Stimulated activated CD8-positive, alpha-beta memory T cell treated with anti-CD3 and anti-CD28 coated beads, Interleukin-7, amount 100 ng/mL, for 1 hour (primary cell): ENCODE measurements around the gene CDK15.
"Not testable (repeated sequence)": the region's sequence is repeated elsewhere in the genome, so short reads cannot be mapped to it uniquely, and the experiment has no call there.

Source experiments
- DNase-seq, 2 donors: peaks; one replicate each; pipeline ENCODE4 v3.0.0-alpha.2; 2020; ENCODE audit warnings: low read depth in 2 of 2

The CDK15 gene

DNA sequence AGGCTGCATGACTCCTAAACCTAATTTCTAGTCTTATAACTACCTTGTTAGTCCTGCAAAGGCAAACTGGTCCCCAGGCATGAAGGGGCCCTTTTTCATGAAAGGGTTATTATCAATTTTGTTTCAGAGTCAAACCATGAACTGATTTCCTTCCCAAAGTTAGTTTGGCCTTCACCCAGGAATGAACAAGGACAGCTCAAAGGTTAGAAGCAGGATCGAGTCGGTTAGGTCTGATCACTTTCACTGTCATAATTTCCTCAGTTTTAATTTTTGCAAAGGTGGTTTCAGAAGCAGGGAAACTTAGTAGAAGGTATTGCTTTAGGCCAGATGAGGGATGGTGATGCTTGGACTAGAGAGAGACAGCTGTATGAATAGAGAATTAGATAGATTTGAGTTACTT lies 16.9 kb upstream of the CDK15 start:
- DNase-seq: no peak

DNA sequence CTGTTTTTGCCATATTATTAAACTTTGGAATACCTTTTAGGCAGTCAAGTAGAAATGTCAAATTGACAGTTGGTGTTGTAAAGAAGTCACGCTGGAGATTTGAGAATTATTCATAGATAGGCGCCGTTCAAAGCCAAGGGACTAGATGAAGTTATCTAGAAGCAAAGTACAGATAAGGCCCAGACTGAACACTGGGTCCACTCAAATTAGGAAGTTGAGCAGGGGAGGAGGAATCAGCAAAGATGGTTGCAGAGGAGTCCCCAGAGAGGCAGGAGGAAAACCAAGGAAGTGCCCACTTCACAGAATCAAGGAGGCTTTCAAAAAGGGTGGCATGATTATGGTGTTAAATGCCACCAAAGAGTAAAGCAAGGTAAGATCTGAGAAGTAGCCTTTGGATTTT lies 16.0 kb upstream of the CDK15 start:
- no peak for DNase-seq

DNA sequence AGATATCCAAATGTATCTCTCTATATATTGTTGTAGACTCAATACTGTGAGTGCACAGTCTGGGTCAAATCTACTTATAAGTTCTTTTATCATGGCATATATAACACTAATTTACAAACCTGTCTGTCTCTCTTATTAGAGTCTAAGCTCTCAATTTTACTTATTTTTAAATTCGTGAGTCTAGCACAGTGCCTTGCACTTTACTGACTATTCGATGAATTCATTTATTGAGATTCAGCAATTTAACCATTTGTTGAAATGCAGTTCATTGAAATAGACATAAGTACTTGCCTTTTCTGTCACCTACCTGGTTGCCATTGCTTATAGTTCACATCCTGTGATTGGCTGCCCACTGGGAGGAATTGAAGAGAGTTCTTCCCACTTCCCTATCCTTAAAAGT lies 15.3 kb upstream of the CDK15 start:
- DNase-seq: no peak

DNA sequence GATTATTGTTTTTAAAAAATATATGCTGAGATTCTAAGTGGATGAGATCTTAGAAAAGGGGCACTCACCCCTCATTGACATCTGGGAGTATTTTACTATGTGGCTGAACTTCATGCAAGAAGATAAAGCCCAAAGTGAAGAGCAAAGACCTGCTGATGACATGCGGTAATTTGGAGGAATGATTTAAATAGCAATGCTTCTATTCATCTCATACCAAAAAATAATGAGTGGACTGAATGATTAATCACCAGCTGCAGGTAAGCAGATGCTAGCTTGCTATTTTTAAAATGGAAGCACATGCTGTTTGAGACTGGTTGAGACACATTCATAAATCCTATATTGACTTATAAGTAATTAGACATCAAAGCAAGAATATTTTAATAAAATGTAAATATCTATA lies 12.7 kb upstream of the CDK15 start:
- no peak for DNase-seq

DNA sequence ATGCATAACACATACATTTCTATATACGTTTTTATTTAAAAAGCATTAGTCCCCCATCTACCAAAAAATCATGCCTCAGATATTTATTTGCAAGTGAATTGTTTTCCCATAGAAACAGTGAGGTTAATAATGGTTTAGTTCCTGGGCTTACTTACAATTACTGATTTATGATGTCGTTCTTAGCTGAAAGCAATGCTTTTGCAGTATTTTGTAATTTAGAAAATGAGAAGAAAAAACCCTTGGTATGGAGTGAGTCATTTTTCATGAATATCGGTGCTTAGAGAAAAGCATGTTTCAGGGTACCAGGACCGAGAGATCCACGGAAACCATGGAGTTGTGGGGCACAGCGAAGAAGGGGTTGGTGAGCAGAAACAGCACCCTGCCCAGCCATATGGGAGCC lies 12.0 kb upstream of the CDK15 start:
- no peak for DNase-seq

DNA sequence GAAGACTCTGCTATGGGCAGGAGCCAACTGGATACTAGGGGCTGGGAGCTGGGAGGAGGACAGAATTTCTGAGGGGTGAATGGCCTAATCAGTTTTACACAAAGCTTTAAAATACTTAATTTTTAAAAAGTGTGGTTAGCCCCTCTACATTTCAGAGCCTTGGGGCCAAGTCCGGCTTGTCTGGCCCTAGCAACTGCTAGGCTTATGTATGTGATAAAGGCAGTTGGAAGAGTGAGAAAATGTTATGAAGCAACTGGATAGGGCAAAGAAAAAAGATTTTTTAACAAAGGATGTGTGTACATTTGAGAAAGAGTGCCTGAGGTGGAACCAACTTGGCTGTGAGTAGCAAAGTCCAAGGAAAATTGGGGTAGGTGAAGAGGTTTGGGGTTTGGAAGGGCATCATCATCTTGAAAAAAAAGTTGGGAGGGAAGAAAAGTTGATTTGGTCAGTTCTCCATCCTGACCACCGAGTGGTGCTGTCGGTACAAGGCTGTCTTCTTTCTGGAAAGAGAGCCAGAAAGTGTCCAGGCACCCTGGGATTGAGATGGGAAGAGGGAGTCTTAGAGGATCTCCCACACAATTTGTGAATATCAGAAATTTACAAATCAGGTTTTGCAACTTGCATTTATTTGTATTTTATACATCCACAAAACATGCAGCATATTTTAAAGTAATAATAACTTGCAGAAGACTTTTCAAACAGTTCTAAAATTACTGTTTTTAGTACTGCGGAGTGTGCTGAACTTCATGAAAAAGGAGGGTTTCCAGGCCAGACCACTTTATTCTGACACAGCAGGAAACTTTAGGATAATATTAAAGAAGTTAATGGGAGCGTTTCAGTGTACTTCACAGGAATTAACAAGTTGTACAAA lies 10.5 kb upstream of the CDK15 start:
- no peak for DNase-seq

DNA sequence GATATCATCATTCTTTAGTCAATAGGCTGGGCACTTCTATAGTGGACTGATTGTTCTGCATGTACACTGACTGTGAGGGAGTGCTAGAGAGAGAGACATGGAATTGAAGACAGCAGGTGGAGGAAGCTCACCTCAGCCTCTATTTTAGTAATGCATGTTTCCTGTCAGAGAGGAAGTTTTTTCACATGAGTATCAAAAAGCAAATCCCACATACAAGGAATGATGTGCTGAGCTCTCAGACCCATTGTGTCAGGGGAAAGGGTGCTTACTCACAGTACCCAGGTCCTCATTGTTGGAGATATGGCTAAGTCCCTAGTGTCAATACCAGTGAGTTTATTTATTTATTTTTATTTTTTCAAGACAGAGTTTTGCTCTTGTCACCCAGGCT lies 9.9 kb upstream of the CDK15 start:
- no peak for DNase-seq

DNA sequence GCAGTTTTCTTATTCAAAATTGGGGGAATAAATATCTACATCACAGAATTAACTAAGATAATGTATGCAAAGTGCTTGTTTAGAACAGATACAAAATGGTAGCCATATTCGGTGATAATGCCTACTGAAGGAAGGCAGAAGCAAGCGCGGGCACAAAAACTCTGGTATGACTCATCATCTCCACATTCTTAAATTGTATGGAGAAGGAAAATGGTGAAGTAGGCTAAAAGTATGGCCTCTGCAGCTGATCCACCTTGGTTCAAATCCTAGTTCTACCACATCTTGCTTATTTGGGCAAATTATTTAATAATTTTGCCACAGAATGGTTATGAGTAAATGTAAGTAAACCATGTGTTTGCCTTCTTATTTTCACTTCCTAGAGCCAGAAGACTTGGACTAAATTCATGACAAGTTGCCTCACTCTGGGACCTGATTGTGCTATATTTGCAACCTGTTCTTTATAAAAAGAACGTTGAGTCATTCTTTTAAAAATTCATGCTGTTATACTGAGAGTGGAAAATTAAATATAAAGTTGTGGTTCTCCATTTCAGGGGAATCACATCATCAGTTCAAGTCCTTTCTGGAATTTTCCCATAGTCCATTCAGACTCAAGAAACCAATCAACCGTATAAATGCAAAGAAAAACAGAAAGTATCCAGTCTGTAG lies 9.0 kb upstream of the CDK15 start:
- DNase-seq: no peak

DNA sequence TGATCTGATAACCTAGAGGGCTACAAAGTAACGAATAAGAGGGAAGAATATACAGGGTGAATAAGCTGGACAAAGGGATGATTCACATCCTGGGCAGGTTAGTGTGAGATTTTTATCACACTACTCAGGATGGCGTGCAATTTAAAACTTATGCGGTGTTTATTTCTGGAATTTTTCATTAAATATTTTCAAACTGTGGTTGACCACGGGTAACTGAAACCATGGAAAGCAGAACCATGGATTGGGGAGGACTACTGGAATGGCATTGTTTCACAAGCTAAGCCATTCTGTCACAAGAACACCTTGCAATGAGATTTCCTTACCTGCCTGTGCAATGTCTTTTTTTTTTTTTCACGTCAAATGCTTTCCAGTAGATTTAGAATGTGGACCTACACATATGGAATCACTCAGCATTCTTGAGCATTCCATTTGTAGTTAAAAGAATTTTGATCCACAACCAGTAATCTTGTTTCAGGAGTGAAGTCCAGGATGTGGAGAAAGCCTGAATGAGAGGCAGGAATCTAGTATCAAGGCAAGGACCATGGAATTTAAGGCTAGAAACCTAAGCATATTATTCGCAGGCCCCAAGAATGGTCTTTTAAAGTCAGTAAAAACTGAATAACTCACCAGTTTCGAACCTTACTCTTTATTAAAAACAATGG lies 8.0 kb upstream of the CDK15 start:
- no peak for DNase-seq

DNA sequence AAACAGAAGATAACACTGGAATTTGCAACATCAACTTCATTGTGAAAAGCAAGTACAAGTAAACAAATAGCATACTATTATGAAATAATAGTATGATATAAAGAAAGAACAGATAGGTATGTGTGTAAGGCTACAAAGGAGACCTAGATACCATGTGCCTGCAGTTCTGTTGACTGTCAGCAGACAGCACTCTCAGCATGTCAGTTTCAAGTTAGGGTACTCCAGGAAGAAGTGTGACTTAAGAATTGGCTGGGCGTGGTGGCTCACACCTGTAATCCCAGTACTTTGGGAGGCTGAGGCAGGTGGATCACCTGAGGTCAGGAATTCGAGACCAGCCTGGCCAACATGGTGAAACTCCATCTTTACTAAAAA lies 7.4 kb upstream of the CDK15 start:
- DNase-seq: not testable (repeated sequence)

DNA sequence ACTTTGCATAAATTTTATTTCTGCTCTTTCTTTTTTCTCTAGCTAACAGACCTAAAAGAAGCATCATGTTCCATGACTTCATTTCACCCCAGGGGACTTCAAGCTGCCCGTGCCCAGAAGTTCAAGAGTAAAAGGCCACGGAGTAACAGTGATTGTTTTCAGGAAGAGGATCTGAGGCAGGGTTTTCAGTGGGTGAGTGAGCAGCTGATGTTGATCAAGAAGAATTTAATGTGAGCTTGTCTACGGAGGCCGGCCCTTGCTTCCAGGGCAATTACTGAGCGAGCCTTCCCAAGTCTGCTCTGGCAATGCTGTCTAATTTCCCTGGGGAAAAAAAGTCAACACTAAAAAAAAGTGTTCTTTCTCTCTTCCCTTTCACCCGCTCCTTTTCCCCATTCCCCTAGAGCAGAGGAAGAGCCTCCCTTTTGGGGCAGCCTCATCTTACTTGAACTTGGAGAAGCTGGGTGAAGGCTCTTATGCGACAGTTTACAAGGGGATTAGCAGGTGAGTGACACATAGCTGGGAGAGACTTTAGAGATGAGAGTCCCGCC lies 1.2 kb downstream of the CDK15 start:
- DNase-seq: no peak

DNA sequence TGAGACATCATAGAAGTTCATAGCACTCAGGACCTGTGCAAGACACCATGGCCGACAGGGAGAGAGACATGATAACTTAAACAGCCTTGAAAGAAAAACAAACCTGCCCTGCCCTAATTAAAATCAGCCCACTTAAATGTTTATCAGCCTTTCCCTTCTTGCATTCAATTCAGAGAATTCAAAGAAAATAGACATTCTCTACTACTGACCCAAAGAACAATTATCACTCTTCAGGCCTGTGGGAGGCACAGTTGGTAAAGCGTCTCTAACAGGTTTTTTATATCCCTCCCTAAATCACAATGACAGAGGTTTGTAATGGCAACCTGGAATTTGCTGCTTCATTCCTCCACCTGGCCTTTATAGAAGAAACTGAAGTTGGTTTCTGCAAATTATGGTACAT lies 1.7 kb downstream of the CDK15 start:
- no peak for DNase-seq

DNA sequence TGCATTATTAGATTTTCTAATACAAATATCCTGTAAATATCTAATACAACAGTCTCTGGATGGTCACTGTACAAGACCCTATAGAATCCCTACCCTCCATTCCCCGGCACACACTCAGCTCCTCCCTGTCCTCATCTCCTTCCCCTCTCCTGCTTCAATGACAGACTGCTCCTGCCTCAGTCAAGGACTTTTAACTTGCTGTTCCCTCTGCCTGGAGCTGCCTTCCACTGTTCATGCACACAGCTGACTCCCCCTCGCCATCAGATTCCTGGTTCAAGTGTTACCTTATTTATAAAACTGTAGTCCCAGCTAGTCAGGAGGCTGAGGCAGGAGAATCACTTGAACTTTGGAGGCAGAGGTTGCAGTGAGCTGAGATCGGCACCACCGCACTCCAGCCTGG lies 3.3 kb downstream of the CDK15 start:
- no peak for DNase-seq

DNA sequence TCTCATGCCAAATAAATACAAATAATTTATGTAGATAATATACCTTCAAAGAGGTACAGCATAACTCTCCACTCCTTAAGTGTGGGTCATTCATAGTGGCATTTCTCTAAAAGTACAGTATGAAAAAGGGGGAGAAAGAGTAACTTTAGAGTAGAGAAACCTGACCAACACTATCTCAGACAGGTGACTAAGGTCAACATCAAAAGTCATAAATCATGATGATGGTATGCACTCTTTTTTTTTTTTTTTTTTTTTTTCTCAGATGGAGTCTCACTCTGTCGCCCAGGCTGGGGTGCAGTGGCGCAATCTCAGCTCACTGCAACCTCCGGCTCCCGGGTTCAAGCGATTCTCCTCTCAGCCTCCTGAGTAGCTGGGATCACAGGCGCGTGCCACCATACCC lies 4.3 kb downstream of the CDK15 start:
- not testable (repeated sequence) for DNase-seq

DNA sequence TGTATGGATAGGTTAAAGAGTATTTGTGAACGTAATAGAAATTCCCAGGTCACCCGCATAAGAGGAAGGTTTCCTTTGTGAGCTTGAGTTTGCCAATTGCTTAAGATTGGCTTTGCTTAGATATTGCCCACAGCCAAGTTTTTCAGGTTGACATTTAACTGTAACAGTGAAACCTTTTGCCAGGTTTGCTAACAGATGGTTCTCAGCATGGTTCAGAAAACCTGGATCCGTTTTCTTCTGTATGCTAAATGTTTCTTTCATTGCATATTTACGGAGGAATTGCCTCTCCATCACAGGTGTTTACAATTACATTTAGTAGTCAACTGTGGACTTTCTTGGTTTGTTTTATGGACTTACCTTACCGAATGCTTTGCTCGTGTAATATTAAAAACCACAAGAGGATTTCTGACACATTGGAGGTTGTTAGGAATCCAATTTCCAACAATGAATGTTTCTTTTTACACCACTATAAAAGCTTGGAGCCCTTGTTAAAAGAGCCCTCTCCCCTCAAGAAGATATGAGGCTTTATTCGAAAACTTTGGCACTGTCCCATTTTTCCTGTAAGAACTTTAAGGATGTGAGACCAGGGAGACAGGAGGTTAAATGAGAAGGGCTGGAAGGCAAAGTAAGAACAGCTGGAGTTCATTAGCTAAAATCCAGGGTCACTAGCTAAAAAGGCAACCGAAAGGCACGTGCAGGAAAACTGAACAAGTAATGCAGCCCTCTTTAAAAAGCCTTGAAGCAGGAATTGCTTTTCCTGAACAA lies 7.8 kb downstream of the CDK15 start:
- no peak for DNase-seq

DNA sequence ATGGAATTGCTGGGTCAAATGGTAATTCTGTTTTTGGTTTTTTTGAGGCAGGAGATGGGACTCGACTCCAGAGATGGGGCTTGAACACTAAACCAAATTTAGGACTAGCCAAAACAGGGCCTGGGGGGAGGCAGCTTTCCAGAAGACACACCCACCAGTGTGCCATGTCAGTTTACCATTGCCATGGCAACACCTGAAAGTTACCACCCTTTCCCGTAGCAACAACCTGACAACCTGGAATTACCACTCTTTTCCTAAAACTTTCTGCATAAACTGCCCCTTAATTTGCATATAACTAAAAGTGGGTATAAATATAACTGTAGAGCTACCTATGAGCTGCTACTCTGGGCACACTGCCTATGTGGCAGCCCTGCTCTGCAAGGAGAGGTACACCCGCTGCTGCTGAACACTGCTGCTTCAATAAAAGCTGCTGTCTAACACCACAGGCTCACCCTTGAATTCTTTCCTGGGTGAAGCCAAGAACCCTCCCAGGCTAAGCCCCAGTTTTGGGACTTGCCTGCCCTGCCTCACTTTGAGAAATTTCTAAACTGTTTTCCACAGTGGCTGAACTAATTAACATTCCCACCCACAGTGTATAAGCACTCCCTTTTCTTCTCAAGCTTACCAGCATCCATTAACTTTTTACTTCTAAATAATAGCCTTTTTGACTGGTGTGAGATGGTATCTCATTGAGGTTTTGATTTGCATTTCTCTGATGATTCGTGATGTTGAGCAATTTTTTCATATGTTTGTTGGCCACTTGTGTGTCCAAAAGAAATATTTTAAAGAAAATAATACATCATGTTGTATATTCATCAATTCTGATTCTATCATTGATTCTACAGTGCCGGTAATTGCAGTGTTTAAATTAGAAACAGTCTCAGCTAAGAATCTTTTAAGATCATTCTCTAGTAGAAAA lies 10.6 kb downstream of the CDK15 start:
- DNase-seq: no peak

DNA sequence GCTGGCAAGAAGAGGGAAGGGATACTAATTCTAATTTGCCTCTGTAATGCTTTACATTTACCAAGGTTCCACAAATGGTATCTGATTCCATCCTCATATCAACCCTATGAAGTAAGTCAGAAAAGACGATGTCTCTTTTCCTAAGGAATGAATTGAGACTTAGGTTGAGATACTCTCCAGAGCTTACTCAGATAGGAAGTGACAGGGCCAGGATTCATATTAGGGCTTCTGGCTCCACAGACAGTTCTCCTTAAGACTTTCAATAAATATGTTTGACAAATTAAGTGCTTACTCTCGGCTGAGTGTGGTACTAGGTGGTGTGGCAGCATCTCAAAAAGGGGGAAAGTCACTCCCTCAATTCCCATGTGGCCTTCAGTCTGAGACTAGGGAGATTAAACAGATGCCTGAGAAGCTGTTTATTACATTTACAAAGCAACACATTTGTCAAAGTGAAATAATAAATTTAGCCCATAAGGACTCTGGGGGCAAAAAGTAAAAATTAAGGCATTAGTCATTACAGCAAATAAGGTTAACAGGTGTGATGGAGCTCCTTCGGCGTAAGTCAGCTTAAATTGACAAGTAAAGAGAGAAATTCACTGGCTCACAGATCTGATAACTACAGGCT lies 14.2 kb downstream of the CDK15 start:
- DNase-seq: no peak

DNA sequence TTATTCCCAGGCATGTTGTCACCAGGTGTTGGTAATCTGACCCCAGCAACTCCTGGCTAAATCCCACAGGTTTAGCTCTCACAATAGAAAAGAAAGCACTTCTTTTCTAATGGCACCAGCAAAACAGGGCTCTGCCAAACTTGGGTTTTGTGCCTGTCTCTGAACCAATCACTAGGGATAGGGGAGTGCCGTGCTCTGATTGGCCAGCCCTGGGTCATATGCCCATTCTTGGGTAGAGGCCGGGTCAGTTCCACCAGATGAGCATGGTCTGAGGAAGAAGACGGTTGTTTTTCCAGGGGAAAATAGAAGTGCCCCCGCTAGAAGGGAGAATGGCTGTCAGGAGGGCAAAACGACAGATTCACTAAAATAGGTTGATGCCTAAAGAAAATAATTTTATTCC lies 14.7 kb downstream of the CDK15 start:
- no peak for DNase-seq

DNA sequence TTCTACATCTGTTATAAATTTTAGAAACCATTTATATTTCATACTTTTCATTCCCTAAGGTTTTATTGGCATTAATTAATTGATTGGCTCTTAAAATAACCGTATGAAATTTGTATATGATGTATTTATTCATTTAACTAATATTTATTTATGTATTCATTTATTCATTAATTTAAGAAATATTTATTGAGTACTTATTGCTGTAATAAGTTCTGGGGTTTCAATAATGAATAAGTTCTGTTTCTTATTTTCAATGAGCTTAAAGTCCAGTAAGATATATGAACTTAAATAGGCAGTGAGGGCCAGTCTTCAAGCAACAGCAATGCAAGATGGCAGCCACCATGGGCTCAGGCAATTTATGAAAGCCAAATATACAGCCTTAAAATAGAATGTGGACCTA lies 17.9 kb downstream of the CDK15 start:
- DNase-seq: no peak

DNA sequence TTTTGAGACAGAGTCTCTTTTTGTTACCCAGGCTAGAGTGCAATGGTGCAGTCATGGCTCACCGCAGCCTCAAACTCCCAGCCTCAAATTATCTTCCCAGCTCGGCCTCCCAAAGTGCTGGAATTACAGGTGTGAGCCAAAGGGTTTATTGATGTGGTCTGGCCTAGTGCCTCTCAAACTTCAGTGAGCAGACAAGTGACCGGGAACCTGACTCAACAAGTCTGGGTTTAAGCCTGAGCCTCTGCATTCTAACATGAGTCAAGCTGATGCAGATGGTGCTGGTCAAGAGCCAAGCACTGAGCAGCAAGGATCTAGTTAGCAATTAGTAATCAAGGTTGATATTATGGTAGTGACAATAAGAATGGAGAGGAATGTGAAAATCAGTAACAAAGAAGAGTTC lies 21.3 kb downstream of the CDK15 start:
- DNase-seq: no peak
